Bone marrow (tissue), 2 donors: Measurements from ENCODE around the gene KRTAP10-5.
"Not testable (repeated sequence)": the region's sequence is repeated elsewhere in the genome, so short reads cannot be mapped to it uniquely, and the experiment has no call there.

ENCODE experiments used
- DNase-seq, 2 donors: peaks; one replicate each; lab custom pipeline; 2025; lab: John Stamatoyannopoulos, UW

KRTAP10-5 gene

DNA sequence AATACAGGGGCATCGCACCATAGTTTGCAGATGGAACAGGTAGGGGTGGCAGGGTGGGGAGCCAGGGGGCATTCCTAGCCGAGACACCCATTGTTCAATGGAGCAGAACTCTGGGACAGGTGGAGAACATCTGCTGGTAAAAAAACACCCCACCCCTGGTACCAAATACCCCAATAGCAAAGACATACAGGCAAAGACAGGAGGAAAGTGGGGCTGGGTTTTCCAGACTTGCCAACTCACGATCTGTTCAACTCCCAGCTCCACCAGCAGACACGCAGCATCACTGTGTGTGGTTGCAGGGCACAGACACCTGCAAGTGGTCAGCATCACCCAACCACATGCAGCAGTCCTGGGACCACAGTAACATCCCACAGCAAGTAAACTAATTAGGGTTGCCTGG is 31.1 kb upstream of the KRTAP10-5 start:
- no peak for DNase-seq

DNA sequence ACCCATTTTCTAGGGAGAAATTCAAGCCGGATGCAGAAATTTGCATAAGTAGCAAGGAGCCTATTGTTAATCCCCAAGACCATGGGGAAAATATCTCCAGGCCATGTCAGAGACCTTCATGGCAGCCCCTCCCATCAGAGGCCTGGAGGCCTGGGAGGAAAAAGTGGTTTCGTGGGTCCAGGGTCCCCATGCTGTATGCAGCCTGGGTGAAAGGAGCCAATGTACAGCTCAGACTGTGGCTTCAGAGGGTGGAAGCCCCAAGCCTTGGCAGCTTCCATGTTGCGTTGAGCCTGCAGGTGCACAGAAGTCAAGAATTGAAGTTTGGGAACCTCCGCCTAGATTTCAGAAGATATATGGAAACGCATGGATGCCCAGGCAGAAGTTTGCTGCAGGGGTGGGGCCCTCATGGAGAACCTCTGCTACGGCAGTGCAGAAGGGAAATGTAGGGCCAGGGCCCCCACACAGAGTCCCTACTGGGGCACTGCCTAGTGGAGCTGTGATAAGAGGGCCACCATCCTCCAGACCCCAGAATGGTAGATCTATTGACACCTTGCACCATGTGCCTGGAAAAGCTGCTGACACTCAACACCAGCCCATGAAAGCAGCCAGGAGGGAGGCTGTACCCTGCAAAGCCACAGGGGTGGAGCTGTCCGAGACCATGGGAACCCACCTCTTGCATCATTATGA is 29.9 kb upstream of the KRTAP10-5 start:
- not testable (repeated sequence) for DNase-seq

DNA sequence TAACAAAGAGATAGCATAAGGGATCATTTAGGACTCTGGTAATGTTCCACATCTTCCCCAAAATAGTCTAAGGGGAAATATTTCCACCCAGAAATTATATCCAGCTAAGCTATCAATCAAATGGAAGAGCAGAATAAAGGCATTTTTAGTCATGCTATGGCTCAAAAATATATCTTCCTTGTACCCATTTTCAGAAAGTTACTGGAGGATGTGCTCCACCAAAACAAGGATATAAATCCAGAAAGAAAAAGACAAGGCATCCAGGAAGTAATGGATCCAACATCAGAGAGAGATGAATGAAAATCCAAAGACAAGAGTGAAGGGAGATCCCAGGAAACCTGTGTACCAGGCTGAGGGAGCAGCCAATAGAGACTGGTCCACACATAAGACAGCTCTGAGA is 28.8 kb upstream of the KRTAP10-5 start:
- no peak for DNase-seq

DNA sequence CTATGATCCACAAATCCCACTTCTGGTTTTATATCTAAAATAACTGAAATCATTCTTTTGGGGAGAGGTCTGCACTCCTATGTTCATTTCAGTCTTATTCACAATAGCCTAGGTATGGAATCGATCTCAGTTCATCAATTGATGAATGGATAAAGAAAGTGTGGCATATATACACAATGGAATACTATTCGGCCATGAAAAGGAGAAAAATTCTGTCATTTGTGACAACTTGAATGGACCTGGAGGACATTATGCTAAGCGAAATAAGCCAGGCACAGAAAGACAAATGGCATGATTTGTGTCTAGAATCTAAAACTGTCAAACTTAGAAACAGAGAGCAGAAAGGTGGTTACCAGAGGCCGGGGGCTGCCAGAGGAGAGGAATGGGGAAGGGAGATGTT is 26.1 kb upstream of the KRTAP10-5 start:
- DNase-seq: no peak

DNA sequence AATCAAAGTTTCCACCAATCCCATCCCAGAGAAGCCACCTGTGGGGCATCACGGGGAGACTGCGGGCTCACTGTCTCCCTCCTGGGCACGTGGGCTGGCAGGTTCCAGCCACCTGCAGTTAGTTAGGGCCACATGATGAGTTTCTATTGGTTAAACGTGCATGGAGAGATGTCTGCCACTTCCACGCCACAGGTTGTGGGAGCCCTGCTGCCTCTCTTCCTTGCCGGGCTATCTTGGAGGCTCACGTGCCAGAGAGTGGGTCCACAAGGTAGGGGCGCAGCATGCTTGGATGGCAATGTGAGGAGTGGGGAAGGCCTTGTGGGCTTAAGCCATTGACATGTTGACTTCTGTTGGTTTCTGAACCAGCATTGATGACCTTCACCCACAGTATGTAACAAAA is 23.5 kb upstream of the KRTAP10-5 start:
- no peak for DNase-seq

DNA sequence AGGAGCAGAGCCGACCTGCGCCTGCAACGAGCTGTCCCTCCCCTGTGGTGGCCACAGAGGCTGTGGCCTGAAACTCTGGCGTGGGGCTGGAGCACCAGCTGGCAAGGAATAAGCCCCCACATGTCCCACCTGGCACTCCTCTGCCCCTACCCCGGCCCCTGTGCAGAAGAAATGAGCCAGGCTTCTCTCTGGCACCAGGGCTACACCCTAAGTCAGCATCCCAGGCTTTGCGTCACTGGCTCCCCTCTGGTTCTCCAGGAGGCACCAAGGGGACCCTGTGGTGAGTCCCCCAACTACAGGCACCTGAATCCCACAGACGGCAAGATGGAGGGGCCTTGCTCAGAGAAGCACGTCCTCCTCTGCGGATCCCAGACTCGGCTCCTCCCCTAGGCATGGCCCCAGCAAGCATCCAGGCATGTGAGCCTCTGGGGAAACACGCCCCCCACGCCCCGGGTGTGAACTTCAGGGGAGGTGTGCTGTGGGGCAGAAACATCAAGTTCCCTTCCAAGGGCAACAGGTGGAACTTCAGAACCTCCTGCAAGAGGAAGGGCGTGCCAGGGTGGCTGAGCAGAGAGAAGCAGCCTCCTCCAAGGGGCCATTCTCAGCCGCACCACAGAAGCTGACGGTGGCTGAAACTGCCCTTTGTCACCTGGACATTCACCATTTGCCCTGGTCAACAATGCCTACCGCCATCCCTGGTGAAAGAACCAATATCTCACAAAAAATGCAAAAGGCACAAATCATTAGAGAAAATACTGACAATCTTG is 22.9 kb upstream of the KRTAP10-5 start:
- no peak for DNase-seq

DNA sequence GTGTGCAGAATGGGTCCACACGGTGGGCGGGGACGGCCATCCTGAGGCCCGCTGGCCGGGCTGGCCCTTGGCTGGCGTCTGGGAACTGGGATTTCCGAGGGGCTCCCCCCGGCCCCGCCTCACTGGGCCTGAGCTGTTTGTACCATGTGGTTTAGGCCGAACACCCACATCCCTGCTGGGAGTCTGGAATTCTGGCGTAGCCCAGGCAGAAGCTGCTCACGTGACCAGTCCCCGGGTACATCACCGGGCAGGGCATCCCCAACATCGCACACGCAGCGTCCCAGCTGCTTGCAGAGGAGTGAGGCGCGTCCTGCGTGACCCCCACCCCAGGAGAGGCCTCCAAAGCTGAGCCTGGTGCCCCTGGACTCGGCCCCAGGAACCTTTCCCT is 22.1 kb upstream of the KRTAP10-5 start:
- DNase-seq: no peak

DNA sequence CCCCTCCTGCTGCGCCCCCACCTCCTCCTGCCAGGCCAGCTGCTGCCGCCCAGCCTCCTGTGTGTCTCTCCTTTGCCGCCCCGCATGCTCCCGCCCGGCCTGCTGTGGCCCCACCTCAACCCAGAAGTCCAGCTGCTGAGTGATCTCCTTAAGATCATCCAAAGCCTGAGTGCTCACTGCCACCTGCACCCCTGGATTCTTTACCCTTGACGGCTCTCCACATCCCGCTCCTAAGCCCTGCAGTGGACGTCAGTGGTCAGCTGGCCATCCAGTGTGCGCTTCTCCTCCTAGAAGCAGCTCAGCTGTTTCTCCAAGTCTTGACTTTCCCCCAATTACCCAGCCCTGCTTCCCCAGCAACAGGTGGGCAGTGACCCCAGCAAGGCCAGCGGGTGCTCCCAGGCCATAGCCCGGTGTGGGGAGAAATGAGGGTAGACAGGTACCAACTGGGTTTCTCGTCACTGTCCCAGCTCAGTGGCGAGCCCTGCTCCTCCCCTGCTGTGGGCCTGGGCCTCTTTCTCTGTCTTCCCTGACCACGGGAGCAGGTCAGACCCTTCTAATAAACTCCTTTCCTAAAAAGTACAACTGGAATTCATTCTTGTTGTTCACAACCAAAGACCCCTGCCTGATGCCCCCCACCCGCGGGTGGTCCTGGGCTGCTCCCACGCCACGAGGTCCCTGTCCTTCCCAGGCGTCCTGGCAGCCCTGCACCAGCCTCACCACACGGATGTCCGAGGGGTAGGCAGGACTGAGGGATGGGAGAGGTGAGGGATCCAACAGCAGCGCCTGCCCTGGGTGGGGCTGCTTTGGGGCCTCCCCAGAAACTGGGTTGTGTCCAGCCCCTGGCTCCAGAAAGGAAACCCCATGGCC is 21.4 kb upstream of the KRTAP10-5 start:
- no peak for DNase-seq

DNA sequence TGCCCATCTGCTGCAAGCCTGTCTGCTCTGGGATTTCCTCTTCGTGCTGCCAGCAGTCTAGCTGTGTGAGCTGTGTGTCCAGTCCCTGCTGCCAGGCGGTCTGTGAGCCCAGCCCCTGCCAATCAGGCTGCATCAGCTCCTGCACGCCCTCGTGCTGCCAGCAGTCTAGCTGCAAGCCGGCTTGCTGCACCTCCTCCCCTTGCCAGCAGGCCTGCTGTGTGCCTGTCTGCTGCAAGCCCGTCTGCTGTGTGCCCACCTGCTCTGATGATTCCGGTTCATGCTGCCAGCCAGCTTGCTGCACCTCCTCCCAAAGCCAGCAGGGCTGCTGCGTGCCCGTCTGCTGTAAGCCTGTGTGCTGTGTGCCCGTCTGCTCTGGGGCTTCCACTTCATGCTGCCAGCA is 20.7 kb upstream of the KRTAP10-5 start:
- not testable (repeated sequence) for DNase-seq

DNA sequence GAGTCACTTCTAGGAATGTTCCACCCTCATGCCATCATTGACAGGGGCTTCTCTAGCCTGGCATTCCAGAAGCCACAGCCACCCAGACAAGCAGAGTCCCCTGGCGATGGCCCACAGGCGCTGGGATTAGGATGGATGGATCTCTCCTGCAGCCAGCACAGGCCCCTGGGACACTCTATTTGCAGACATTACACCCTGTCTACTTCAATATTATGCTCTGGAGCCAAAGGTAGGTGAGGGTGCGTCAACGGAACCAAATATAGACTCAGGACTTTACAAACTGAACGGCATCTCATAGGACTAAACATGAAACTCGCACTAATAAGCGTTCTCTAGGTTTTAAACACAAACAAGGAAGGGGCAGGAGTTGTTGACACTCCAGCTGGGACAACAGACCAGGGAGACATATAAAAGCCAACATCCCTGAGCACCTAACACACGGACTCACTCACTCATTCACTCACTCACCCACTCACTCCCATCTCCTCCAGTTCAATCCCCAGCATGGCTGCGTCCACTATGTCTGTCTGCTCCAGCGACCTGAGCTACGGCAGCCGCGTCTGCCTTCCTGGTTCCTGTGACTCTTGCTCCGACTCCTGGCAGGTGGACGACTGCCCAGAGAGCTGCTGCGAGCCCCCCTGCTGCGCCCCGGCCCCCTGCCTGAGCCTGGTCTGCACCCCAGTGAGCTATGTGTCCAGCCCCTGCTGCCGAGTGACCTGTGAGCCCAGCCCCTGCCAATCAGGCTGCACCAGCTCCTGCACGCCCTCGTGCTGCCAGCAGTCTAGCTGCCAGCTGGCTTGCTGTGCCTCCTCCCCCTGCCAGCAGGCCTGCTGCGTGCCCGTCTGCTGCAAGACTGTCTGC is 19.9 kb upstream of the KRTAP10-5 start, which contains the start of gene KRTAP10-7:
Gene KRTAP10-7 (plus strand): TSS at position 480 of the 861 bp plus-strand sequence. CDS start 25 bp downstream, at position 505.
- not testable (repeated sequence) for DNase-seq

DNA sequence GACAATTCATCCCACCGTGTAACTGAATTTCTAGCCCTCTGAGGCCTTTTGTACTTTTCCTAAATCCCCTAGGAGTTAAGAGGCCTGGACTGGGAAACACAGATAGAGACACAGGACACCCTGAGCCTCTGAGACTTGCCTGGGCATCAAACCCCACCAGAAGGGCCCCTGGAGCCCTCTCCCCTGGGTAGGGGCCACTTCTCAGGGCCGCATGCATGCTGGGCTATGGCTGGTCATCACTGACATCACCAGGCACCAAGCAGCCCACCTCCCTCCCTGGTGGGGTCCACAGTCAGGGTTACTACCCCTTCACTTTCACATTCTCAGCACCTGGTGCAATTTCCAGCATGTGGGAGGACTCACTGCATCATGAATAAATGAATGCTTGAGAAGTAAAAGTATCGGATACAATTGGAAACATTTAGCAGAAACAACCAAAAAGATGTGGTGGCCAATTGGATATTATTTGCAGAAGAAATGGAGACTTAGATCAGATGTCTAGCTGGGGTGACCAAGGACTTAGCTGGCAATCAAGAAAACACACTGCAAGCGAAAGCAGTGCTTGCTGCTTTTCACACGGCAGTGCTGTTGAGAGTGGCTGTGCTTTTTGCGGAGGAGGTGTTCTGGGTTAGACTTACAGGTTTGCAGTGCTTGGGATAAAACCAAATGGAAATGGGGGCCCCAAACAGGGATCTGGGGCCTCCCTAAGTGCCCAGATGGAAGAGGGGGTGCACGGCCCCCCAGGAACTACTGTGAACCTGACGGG is 19.0 kb upstream of the KRTAP10-5 start:
- no peak for DNase-seq

DNA sequence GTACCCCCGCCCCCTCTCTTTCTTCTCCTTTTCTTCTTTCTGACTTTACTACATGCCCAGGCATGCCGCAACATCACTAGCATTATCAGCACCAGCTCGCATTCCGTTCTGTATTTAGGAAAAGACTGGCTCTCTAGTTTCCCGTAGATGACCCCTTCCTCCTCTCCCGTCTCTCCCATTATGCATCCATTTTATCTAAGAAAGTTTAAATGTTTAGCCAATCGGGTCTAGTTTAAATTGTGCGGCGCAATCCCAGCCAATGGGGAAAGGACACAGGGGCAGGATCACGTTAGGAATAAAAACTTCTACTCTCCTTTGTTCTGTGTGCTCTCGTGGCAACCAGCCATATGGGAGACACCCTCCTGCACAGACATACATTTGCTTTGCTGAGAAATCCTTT is 17.7 kb upstream of the KRTAP10-5 start:
- no peak for DNase-seq

DNA sequence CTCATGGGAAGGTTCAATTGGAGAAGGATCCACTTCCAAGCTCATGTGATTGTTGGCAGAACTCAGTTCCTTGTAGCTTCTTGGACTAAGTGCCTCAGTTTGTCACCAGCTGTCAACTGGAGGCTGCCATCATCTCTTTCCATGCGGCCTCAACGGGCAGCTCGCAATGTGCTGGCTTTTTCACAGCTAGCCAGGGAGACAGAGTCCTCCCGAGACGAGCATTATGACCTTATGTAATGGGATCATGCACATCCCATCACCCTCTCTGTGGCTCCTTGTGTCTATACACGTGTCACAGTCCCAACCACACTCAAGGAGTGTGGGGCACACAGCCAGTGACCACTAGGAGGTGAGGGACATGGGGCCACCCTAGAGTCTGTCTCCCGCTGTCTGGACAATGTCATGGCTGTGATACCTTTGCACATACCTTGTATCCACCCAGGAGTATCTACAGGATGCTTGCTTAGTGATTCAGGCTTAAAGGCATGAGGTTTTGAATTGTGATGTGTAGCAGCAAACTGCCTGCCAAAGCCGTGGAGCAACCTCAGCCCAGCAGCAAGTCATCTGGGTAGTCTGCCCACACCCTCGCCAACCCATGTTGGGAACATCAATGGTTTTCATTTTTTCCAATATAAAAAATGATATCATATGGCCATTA is 15.8 kb upstream of the KRTAP10-5 start:
- no peak for DNase-seq

DNA sequence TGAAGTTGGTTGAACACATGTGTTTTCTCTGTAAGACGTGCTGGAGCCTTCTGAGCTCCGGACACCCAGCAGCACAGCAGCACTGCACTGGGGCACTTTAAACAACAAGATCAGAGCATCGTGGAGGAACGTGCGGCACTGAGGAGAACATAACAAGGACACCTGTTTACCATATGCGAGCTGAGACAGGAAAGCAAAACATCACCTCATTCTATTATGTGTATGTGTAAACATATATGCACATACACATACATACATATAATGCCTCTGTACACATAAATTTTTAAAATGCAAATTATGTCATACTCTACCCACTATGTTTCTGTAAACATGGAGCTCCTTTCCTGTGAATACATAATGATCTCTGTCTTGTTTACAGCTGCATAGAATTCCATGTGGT is 15.1 kb upstream of the KRTAP10-5 start:
- DNase-seq: no peak

DNA sequence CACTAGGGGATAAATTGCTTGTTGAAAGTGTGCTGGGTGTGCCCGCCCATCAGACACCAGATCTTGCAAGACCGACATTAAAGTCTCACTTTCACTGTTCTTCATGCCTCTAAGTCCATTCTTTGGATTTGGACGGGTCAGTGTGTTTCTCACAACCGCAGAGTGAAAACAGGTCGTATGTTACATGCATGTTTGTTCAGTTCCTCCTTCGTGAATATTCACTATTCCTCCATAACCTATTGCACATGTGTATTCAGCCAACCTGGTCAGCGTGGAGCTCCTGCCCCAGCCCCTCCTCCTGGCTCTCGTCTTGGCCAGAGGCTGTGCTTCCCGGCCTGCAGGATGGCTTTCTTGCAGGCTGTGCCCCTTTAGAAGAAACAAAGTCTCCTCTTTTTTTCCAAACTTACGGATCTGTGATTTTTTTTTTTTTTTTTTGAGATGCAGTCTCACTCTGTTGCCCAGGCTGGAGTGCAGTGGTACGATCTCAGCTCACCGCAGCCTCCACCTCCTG is 14.1 kb upstream of the KRTAP10-5 start:
- DNase-seq: no peak

DNA sequence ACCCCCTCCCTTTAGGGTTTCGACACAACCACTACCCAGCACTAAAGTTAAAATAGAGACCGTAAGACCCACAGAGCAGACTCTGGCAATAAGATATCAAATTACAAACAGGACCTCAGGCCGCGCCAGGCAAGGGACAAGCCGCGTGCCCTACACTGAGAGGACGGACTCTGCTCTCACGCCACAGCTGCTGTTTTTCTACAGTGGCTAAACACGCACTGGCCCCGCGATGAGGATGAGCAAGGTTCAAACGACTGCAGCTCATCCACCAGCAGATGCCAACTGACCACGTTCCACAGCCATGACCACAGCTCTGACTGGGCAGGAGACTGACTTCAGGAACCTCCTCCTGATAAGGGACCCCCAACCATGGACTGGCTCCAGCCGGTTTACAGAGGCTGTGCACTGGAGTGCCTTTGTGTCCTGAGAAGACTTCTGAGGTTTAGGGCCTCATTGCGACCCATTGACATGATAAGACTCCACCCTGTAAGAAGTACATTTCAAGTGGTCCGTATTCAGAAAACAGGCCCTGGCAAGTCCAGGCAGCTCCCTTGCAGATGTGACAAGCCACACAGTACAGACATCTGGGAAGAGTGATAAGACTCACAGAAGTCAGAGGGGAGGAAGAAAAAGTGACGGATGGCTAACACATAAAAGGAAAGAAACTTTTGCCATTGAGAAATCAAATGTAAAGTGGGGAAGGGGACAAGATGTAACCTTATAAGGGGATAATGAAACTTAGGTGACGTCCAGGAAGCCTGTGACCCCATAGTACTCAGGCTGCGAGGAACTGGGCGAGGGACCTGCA is 13.4 kb upstream of the KRTAP10-5 start:
- DNase-seq: no peak

DNA sequence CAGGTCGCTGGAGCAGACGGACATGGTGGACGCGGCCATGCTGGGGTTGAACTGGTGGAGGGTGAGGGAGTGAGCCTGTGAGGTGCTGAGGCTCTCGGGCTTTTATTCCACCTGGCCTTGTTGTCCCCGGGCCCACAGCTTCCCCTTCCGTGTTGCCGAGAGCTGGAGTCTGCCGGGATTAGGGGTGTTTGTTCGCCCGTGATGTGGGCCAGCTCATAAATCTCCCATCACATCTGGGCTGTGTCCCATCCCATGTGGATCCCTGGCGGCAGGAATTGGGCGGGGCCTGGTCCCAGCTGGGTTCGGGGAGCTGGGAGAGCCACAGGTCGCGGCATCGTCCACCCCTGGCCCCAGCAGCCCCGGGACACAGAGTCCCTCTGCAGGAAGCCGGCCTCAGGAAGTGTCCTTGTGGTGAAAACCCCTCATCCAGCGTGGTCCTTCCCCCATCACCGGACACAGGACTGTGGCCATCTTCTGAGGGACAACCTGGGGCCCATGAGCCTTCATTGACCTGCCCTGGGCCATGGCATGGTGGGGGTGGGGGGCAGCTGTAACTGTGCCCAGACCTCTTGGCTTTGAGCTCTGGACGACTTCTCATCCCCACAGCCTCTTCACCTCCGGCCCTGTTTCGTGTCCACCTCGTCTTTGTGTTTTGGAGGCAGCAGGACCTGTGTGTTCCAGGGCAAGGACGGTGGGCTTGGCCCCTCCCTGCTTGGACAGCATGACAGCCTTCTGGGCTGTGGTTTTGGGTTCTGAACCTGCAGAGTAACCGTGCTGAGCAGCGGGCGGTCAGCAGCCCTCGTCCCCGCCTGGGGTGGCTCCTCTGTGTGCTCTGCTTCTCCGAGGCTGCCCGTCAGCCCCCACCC is 12.3 kb upstream of the KRTAP10-5 start, which contains the start of gene KRTAP10-6:
Gene KRTAP10-6 (minus strand): TSS at position 60 of the 866 bp plus-strand sequence. CDS start 21 bp downstream, at position 39.
- no peak for DNase-seq

DNA sequence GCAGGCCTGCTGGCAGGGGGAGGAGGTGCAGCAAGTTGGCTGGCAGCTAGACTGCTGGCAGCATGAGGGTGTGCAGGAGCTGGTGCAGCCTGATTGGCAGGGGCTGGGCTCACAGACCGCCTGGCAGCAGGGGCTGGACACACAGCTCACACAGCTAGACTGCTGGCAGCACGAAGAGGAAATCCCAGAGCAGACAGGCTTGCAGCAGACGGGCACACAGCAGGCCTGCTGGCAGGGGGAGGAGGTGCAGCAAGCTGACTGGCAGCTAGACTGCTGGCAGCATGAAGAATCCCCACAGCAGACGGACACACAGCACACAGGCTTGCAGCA is 11.4 kb upstream of the KRTAP10-5 start:
- DNase-seq: not testable (repeated sequence)
